ENCODE results near the gene GTPBP6.

Gene GTPBP6

DNA sequence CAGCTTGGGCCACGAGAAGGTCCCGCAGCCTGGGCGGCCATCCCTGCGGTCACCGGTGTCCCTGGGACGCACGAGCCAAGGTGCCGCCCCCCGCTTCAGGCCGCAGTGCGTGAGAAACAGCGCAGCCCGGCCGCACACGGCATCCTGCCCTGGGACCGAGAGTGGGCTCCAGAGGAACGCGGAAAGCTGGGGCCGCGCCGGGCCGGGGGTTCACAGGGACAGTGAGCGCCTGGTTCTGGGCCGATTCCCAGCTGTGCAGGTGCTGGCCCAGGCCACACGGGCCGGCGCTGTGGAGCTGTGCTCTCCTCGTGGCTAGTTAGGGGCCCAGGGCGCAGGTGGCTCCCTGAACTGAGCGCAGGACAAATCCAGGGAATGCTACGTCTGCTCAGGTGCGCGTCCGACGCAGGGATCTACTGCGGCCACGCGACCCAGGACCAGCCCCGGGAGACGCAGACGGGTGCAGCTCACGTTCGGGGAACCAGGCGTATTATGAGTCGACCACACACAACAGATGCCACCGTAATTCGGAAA is 25.8 kb upstream of the GTPBP6 start:
- TF ChIP-seq, protein P1, sequence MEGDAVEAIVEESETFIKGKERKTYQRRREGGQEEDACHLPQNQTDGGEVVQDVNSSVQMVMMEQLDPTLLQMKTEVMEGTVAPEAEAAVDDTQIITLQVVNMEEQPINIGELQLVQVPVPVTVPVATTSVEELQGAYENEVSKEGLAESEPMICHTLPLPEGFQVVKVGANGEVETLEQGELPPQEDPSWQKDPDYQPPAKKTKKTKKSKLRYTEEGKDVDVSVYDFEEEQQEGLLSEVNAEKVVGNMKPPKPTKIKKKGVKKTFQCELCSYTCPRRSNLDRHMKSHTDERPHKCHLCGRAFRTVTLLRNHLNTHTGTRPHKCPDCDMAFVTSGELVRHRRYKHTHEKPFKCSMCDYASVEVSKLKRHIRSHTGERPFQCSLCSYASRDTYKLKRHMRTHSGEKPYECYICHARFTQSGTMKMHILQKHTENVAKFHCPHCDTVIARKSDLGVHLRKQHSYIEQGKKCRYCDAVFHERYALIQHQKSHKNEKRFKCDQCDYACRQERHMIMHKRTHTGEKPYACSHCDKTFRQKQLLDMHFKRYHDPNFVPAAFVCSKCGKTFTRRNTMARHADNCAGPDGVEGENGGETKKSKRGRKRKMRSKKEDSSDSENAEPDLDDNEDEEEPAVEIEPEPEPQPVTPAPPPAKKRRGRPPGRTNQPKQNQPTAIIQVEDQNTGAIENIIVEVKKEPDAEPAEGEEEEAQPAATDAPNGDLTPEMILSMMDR (IDR thresholded peaks at IDR 0.05; ENCODE audit: insufficient read depth, low read length, poor library complexity, severe bottlenecking), result no peak
- no peak overlapping the region for H3K4me3 ChIP-seq (replicated peaks; ENCODE audit: low read depth, low read length)
- H3K36me3 ChIP-seq (ENCODE audit: control insufficient read depth, insufficient read depth, low read length), result no peaks in the 10 kb centered on the region; the same call in 1 of the 2 replicates
- no peaks in the 10 kb centered on the region for H3K27me3 ChIP-seq (replicated peaks; ENCODE audit: control insufficient read depth, insufficient read depth, low read length)
- DNase-seq (ENCODE audit: extremely low read depth, insufficient read length), result no peak

DNA sequence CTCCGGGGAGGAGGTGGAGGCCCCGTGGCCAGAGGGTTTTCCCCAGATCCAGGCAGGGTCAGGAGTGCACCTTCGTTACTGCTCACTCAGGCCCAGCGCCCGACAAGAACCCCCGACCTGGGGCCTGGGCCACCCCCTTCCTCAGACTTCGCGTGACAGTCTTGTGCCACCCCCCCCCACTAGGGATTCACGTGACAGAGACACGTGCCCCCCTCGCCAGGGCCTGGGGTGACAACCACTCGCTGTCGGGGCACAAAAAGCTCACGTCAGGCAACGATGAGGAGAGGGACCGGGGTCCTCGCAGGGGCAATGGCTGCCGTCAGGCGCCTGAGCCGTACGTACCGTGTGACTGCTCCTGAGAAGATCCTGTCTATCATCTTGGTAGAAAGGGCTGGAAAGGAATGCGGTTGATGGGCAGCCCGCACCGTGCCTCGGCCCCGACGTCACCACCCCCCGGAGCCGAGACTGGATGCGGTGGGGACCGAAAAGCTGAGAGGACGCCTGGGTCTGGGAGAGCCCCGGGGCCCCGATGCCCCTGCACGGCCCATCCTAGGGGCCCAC is 23.0 kb upstream of the GTPBP6 start:
- no peak for DNase-seq (ENCODE audit: extremely low read depth, insufficient read length)
- no peak overlapping the region for H3K4me3 ChIP-seq (replicated peaks; ENCODE audit: low read depth, low read length)
- TF ChIP-seq, protein P1 (IDR thresholded peaks at IDR 0.05; ENCODE audit: insufficient read depth, low read length, poor library complexity, severe bottlenecking), result no peak
- H3K36me3 ChIP-seq (ENCODE audit: control insufficient read depth, insufficient read depth, low read length), result no peaks in the 10 kb centered on the region; the same call in none of the 2 replicates
- H3K27me3 ChIP-seq (replicated peaks; ENCODE audit: control insufficient read depth, insufficient read depth, low read length), result no peaks in the 10 kb centered on the region

DNA sequence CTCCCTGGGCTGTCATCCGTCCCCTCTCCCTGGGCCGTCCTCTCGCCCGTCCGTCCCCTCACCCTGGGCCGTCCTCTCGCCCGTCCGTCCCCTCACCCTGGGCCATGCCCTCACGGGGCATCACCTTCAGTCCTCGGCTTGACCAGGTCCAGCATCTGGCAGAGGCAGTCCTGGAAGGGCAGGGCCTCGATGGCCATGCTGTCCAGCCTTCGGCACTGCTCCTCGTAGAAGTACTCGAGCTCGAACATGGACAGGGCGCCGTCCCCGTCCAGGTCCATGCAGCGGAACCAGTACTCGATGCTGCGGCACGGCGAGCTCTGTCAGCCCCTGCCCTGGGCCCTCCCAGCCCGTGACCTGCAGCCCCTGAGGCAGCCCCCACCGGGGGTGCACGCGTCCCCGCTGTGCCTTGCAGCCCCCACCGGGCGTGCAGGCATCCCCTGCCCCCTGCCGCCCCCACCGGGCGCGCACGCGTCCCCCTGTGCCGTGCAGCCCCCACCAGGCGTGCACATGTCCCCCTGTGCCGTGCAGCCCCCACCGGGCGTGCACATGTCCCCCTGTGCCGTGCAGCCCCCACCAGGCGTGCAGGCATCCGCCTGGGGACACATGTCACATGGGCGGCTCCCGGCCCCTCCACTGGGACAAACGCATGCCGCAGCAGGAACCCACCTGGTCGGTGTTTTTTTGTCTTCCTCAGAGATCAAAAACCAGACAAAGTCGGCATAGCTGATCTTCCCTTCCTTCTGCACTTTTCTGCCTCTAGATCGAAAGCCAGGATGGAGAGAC is 22.2 kb upstream of the GTPBP6 start:
- DNase-seq (ENCODE audit: extremely low read depth, insufficient read length), result no peak
- TF ChIP-seq, protein P1 (IDR thresholded peaks at IDR 0.05; ENCODE audit: insufficient read depth, low read length, poor library complexity, severe bottlenecking), result no peak
- Histone ChIP-seq H3K4me3 (replicated peaks; ENCODE audit: low read depth, low read length) (no peak overlapping the region), H3K27me3 (replicated peaks; ENCODE audit: control insufficient read depth, insufficient read depth, low read length) (no peaks in the 10 kb centered on the region), H3K36me3 (ENCODE audit: control insufficient read depth, insufficient read depth, low read length) (no peaks in the 10 kb centered on the region; the same call in none of the 2 replicates)

DNA sequence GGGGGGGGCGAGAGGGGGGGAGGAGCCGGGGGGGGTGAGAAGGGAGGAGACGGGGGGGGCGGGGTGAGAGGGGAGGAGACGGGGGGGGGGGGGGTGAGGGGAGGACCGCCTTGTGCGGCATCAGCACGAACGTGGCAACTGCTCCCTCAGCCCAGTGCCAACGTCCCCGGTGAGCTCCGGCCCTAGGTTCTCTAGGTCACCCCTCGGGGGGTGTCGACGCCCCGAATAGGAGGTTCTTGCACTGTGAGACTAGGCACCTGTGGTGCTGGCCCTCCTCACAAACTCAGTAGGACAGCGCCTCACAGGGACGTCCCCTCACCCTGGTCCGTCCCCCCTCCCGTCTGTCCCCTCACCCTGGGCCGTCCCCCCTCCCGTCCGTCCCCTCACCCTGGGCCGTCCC is 21.5 kb upstream of the GTPBP6 start:
- Histone ChIP-seq H3K27me3 (replicated peaks; ENCODE audit: control insufficient read depth, insufficient read depth, low read length) (no peaks in the 10 kb centered on the region), H3K36me3 (ENCODE audit: control insufficient read depth, insufficient read depth, low read length) (no peaks in the 10 kb centered on the region; the same call in none of the 2 replicates), H3K4me3 (replicated peaks; ENCODE audit: low read depth, low read length) (no peak overlapping the region)
- no peak for DNase-seq (ENCODE audit: extremely low read depth, insufficient read length)
- TF ChIP-seq, protein P1 (IDR thresholded peaks at IDR 0.05; ENCODE audit: insufficient read depth, low read length, poor library complexity, severe bottlenecking), result no peak

DNA sequence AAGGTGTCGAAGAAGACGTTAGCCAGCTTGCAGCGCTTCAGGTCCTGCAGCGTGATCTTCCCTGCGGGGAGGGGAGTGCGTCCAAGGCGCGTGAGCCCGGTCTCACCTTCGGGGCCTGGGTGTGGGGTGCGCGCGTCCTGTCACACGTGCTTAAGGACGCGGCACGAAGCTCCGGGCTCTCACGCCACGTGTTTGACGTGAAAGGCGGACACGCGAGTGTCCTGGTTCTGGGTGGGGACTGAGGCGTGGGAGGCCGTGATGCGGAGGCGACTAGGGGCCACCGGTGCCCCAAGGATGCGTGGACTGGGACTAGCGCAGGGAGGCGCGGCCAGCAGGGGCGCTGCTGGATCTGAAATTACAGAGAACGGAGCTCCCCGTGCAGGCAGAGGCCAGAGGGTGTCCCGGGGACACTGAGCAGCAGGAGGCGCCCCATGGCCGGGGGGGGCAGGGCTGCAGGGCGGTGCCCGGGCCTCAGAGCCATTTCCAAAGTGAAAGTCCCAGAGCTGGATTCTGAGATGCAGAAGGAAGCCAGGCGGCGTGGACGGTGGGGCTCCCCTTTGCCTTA is 20.3 kb upstream of the GTPBP6 start:
- no peaks in the 10 kb centered on the region for H3K27me3 ChIP-seq (replicated peaks; ENCODE audit: control insufficient read depth, insufficient read depth, low read length)
- no peaks in the 10 kb centered on the region; the same call in 1 of the 2 replicates for H3K36me3 ChIP-seq (ENCODE audit: control insufficient read depth, insufficient read depth, low read length)
- no peak overlapping the region for H3K4me3 ChIP-seq (replicated peaks; ENCODE audit: low read depth, low read length)
- no peak for DNase-seq (ENCODE audit: extremely low read depth, insufficient read length)
- TF ChIP-seq, protein P1 (IDR thresholded peaks at IDR 0.05; ENCODE audit: insufficient read depth, low read length, poor library complexity, severe bottlenecking), result no peak
